Uterus (tissue), 4 donors: ENCODE results near the gene PTPRE. TPM values are rescaled to one million over a fixed set of nuclear protein-coding genes. Genes with fewer than 3 reads are reported as not detected.

Experiments
- DNase-seq, 2 donors: peaks; one replicate each; pipeline ENCODE4 v3.0.0-alpha.2; 2019 to 2020
- H3K27ac ChIP-seq, 2 donors: fragments of 200-600 bp; sonication (generic); 1 replicate in 1 of 2; 2 replicates in 1 of 2; pipeline ENCODE4 v1.5.1; 2016 to 2018
- H3K27me3 ChIP-seq, 2 donors: fragments of 200-600 bp; sonication (generic); one replicate each; pipeline ENCODE4 v1.5.1; 2018 to 2019; ENCODE audit warnings: control low read depth in 1 of 2
- H3K36me3 ChIP-seq, 2 donors: fragments of 200-600 bp; sonication (generic); one replicate each; pipeline ENCODE4 v1.5.1; 2019; ENCODE audit warnings: control low read depth in 1 of 2
- H3K4me1 ChIP-seq, 2 donors: fragments of 200-600 bp; sonication (generic); one replicate each; pipeline ENCODE4 v1.5.1; 2018 to 2019; ENCODE audit warnings: control low read depth in 1 of 2
- H3K4me3 ChIP-seq, 2 donors: fragments of 200-600 bp; sonication (generic); 1 replicate in 1 of 2; 2 replicates in 1 of 2; pipeline ENCODE4 v1.5.1; 2018 to 2019; ENCODE audit warnings: mild to moderate bottlenecking in 1 of 2
- H3K9me3 ChIP-seq, 2 donors: fragments of 200-600 bp; sonication (generic); one replicate each; pipeline ENCODE4 v1.5.1; 2019; ENCODE audit warnings: control low read depth in 1 of 2
- CTCF ChIP-seq, 4 experiments: fragments of 200-600 bp in 2 of 4; fragments of 450-650 bp in 2 of 4; sonication (generic) in 2 of 4; IDR thresholded peaks; one replicate each; pipeline ENCODE4 v1.5.1; 2016 to 2019; ENCODE audit warnings: antibody characterized with exemption in 4 of 4, mild to moderate bottlenecking in 2 of 4, moderate library complexity in 1 of 4
- POLR2A ChIP-seq, 2 donors: fragments of 450-650 bp; IDR thresholded peaks; one replicate each; pipeline ENCODE4 v1.6.1; 2016; ENCODE audit warnings: antibody characterized with exemption in 2 of 2, mild to moderate bottlenecking in 1 of 2, moderate library complexity in 1 of 2
- intact Hi-C: fragments of 100-400 bp; cut with DNase I; formaldehyde crosslinking; loops from one replicate; pipeline ENCODE4 v1.15.1; 2023; ENCODE audit warnings: low total_unique reads
- total RNA-seq, 4 donors: library from RNA; depleted of rRNA in 3 of 4; stranded (reverse); fragments of >200 nt in 3 of 4; gene quantifications; one replicate each; pipeline versions ENCODE4 v1.1.0 to v1.2.4, GENCODE V29; 2014 to 2023
- donor health status: DM: yes; HTN: yes; CAD: no.

The PTPRE gene
- total RNA-seq, 4 donors from 2014 or later: 9.4 to 18.9 (median 16.3) TPM

- Histone ChIP-seq H3K4me1 (peaks cover 6 to 7% of the 10 kb centered on the region in 2 donors), H3K9me3 (no peaks in the 10 kb centered on the region), H3K27ac (no peak overlapping the region), H3K36me3 (no peaks in the 10 kb centered on the region), H3K27me3 (peaks cover 0 to 12% of the 10 kb centered on the region in 2 donors), H3K4me3 (no peak overlapping the region)
- TF ChIP-seq CTCF (IDR thresholded peaks at IDR 0.05) (no peak), POLR2A (IDR thresholded peaks at IDR 0.05) (no peak)
- intact Hi-C loops: no loop called here
- DNase-seq: no peak
These were observed 216.9 kb downstream of the PTPRE start for GRCh38 chr10:128123846-128124245.

GRCh38 chr10:128124813-128125403 is 218.0 kb downstream of the PTPRE start:
- DNase-seq: no peak
- H3K9me3 ChIP-seq: no peaks in the 10 kb centered on the region
- TF ChIP-seq POLR2A (IDR thresholded peaks at IDR 0.05): no peak
- TF ChIP-seq CTCF (IDR thresholded peaks at IDR 0.05): no peak
- H3K4me1 ChIP-seq: peaks cover 6 to 7% of the 10 kb centered on the region in 2 donors
- no peak overlapping the region for H3K4me3 ChIP-seq
- no peak overlapping the region for H3K27ac ChIP-seq
- H3K36me3 ChIP-seq: no peaks in the 10 kb centered on the region
- H3K27me3 ChIP-seq: peaks cover 0 to 12% of the 10 kb centered on the region in 2 donors
- intact Hi-C loops: no loop called here

GRCh38 chr10:128125416-128125943 is 218.6 kb downstream of the PTPRE start:
- Histone ChIP-seq H3K4me1 (peaks cover 6 to 7% of the 10 kb centered on the region in 2 donors), H3K27me3 (peaks cover 0 to 12% of the 10 kb centered on the region in 2 donors), H3K9me3 (no peaks in the 10 kb centered on the region), H3K36me3 (no peaks in the 10 kb centered on the region), H3K4me3 (peak overlapping the region; percentile 21 to 37), H3K27ac (no peak overlapping the region)
- TF ChIP-seq CTCF (IDR thresholded peaks at IDR 0.05) (no peak), POLR2A (IDR thresholded peaks at IDR 0.05) (no peak)
- DNase-seq: no peak
- intact Hi-C loops: no loop called here

GRCh38 chr10:128125944-128126764 is 219.3 kb downstream of the PTPRE start, which contains the start of gene MKI67:
Gene MKI67, minus strand, starts transcription at chr10:128126423. Its CDS starts 756 bp downstream, at chr10:128125667.
- Histone ChIP-seq H3K27ac (no peak within 1 kb of the TSS), H3K27me3 (peaks cover 0 to 12% of the 10 kb centered on the region in 2 donors), H3K9me3 (no peaks in the 10 kb centered on the region), H3K4me3 (peak within 1 kb of the TSS; percentile 21 to 37), H3K4me1 (peaks cover 6 to 7% of the 10 kb centered on the region in 2 donors), H3K36me3 (no peaks in the 10 kb centered on the region)
- TF ChIP-seq POLR2A (IDR thresholded peaks at IDR 0.05) (no peak), CTCF (IDR thresholded peaks at IDR 0.05) (no peak)
- peak; percentile 55 to 59 for DNase-seq
- intact Hi-C loops: no loop called here

GRCh38 chr10:128128582-128128981 is 221.7 kb downstream of the PTPRE start:
- no peak overlapping the region for H3K27ac ChIP-seq
- H3K4me1 ChIP-seq: peaks cover 6 to 7% of the 10 kb centered on the region in 2 donors
- H3K9me3 ChIP-seq: no peaks in the 10 kb centered on the region
- no peaks in the 10 kb centered on the region for H3K36me3 ChIP-seq
- TF ChIP-seq CTCF (IDR thresholded peaks at IDR 0.05): no peak
- TF ChIP-seq POLR2A (IDR thresholded peaks at IDR 0.05): no peak
- no peak for DNase-seq
- intact Hi-C loops: no loop called here
- H3K27me3 ChIP-seq: no peaks in the 10 kb centered on the region
- no peak overlapping the region for H3K4me3 ChIP-seq
